HK-2 (cell line): ENCODE results near the gene C3orf33.

Experiments
- DNase-seq: peaks from one replicate; pipeline ENCODE4 v3.0.0-alpha.2; 2018; ENCODE audit not compliant: unreplicated experiment

Gene C3orf33

DNA sequence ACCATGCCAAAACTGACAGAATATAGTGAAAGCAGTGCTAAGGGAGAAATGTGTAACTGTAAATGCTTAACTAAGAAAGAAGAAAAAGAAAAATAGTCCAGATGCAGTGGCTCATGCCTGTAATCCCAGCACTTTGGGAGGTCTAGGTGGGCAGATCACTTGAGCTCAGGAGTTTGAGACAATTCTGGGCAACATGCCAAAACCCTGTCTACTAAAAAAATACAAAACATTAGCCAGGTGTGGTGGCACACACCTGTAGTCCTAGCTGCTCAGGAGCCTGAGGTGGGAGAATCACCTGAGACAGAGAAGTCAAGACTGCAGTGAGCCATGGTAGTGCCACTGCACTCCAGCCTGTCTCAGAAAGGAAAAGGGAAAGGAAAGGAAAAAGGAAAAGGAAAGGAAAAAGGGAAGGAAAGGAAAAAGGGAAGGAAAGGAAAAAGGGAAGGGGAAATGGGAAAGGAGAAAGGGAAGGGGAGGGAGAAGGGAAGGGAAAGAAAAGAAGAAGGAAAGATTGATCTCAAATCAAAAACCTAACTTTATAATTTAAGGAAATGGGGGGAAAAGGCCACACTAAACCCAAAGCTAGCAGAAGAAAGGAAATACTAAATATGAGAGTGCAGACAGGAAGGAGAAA lies 20.3 kb downstream of the C3orf33 start:
- DNase-seq: no peak

DNA sequence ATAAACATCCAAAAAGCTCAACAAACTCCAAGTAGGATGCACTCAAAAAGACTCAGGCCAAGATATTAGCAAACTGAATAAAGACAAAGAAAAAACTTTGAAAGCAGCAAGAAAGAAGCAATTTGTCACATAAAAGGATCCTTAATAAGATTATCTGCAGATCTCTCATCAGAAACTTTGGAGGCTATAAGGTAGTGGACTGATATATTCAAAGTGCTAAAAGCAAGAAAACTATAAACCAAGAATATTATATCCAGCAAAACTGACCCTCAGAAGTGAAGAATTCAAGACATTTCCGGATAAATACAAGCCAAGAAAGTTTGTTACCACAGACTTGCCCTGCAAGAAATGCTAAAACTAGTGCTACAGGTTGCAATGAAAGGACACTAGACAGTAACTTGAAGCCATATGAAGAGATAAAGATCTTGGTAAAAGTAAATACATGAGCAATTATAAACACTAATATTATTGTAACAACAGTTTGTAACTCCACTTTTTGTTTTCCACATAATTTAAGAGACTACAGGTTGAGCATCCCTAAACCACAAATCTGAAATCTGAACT lies 23.6 kb downstream of the C3orf33 start:
- no peak for DNase-seq

DNA sequence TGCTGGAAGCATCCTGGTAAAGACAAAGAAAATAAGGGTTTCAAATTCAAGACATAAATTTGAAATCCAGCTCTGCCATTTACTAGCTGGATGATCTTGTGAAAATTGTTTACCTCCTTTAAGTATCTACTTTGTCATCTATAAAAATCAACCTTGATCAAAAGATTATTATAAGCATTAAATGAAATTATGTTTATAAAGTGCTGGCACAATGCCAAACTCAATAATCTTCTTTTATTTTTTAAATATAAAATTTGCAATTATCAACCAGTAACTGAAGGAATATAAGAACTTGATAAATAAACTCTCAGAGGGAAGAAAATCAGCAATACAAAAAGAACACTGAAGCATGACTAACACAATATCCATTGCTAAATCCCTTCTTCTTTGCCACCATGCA lies 25.8 kb downstream of the C3orf33 start:
- no peak for DNase-seq

DNA sequence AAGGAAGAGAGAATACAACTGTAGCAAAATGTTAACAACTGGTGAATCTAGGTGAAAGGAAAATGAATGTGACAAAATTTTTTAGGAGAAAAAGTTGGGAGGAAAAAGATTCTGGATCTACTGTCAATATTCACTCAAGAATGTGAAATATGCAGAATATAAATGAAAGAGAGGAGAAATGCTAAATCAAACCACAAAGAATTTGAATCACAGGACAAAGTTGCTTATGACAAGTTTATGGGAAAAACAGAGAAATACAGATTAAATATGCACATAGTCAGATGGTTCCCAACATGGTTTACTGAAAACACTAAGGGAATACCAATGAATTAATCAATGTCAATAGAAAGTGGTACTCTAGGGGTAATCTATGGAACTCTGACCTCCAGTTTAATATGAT lies 27.6 kb downstream of the C3orf33 start:
- DNase-seq: no peak

DNA sequence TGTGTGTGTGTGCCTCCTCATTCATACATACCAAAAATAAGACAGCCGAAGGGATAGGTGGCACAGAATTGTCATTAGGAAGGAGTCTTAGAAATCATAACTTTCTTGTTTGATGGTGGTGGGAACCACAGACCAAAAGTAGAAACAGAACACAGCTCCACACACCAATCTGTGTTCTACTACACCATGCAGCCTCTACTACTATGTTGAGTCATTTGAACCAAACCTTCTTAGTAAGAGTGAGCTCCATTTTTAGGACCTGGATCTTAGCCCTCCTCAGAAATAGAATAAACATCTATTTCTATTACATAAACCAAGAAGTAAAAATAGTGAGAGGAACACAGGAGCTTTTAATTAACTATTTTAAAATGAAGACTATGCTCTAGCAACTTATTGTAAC lies 33.3 kb downstream of the C3orf33 start:
- no peak for DNase-seq

DNA sequence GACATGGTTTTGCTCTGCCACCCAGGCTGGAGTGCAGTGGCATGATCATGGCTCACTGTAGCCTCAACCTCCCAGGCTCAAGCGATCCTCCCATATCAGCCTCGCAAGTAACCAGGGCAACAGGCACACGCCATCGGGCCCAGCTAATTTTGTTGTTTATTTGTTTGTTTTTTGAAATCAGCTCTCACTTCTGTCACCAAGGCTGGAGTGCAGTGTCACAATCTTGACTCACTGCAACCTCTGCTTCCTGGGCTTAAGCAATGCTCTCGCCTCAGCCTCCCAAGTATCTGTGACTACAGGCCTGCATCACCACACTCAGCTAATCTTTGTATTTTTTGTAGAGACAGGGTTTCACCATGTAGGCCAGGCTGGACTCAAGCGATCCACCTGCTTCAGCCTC lies 35.0 kb downstream of the C3orf33 start:
- no peak for DNase-seq

DNA sequence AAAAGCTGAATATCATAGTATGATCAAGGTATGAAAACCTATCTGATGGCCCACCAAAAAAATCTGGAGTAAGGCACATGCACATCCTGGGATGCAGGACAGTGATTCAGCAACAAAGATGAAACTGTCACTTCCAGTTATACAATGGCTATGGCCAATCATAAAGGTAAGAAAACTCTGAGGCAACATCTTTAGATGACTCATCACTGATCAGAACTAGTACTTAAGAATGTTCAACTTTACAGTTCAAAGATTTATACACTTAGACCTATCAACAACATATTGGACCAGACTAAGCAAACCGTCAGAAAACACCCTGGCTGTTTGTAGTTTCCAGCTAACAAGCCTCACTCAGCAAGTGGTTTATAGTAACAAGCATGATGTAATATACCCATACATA lies 39.9 kb downstream of the C3orf33 start:
- DNase-seq: no peak

DNA sequence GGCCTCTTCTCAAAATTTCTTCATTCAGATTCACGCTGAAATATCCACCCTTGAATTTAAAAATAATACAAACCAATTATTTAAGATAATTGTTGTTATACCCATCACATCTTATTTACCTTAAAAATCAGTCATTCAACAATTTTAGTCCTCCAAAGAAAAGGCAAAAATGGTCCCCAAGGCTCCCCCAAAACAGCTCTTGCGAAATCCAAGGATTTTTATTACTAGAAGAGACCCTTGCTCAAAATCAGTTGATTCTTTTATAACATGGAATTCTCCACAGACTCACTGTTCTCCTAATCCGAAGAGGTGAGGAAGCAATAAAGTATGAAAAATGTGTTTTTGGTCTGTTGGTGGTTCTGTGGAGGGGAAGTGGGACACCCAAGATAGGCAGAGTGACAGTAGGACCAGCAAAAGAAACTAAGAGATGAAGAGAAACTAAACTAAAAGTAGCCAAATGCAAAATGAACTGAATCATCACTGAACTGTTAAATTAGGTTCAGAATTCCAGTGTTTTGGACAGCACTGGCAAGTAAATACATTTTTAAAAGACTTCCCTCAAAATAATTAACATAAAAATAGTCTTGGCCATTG lies 42.1 kb downstream of the C3orf33 start:
- no peak for DNase-seq

DNA sequence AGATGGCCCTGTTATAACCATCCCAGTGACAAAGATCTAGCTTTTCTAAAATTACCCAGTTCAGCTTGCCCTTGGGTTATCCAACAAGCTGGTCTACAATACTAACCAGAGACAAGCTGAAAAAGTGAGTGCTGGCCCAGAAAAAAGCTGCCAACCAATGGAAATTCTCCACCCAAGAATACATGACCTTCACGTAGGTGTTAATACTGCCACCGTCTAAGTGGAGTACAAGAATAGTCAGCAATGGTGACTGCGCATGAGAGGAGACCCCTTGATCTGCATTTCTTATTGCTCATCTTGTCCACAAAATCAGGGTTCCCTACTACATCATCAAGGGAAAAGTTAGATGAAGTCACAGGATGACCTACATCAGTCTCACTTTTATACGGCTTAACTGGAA lies 45.4 kb downstream of the C3orf33 start:
- no peak for DNase-seq

DNA sequence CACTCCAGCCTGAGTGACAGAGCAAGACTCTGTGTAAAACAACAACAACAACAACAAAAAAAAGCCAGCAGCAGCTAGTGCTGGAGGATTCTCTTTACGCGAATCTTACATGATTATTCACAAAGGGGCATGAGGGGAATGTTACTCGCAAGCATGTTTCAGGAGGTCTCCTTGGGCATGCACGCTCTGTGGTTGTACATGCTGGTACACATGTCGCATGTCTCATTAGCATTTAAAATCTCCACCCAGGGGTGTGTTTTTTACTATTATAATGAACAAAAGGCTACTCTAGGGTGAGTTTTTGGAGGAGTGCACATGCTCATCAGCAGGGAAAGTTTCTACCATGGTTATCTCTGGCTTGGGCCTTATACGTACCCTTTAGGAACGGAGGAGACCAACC lies 48.5 kb downstream of the C3orf33 start:
- no peak for DNase-seq

DNA sequence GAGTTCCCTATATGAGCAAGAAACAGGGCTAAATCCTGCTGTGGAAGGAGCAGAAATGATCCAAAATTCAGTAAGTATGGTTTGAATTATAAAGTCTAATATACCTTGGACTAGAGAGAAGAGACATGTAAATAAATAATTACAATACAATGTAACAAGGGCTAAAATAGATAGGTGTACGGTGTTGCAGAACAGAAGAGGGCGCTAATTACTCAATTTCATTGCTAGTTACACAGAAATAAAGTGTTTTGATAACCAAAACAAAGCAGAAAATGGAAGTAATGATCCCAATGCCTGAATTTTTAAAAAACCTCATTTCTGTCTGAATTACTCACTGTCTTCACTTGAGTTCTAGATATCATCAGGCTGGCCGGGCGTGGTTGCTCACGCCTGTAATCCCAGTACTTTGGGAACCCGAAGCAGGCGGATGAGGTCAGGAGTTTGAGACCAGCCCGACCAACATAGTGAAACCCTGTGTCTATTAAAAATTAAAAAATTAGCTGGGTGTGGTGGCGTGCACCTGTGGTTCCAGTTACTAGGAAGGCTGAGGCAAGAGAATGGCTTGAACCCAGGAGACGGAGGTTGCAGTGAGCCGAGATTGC lies 52.9 kb downstream of the C3orf33 start:
- no peak for DNase-seq

DNA sequence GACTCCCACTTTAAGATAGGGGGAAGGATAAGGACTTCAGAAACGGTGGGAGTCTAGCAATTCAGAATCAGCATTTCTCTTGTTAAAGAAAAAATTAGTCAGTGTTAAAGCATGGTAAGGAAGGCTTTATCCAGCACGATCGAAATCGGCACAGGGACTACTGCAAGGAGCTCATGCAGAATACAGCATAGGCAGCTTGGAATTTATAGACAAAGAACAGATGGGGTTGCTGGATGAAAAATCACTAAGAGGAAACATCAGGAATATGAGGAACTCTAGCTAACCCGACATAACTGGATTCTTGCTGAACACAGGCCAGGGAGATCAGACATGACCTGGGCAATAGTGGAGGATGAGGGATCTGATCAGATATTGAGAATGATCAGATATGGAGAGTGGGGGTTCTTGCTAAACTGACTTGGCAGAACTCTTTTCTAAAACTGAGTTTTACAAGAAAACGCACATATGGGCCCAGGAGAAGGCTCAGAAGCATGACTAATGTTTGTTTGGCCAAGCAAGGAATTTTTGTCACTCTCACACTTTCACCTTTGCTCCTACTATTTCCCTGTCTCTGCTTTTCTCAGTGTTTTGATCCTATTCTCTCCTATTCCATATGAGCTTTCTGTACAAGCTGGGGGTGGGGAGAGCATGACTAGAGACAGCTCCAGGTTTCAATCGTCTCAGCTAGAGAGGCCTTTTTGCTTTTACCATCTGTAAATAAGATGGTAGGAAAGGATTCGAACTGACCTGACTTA lies 57.3 kb downstream of the C3orf33 start:
- DNase-seq: no peak

DNA sequence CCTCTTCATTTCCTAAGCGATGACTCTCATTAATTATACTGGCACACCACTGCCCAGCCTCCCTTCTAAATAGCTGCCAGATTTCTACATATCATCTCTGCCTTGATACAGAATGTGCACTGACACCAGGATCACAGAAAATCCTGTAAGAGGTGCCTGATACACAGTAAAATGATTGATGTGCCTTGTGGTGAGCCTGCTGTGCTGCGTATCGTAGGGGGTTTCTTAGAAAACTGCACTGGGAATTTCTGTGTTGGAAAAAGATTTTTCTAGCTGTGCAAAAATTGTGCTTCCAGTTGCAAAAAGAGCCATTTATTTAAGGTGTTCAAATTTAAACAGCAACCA lies 58.2 kb downstream of the C3orf33 start:
- no peak for DNase-seq

DNA sequence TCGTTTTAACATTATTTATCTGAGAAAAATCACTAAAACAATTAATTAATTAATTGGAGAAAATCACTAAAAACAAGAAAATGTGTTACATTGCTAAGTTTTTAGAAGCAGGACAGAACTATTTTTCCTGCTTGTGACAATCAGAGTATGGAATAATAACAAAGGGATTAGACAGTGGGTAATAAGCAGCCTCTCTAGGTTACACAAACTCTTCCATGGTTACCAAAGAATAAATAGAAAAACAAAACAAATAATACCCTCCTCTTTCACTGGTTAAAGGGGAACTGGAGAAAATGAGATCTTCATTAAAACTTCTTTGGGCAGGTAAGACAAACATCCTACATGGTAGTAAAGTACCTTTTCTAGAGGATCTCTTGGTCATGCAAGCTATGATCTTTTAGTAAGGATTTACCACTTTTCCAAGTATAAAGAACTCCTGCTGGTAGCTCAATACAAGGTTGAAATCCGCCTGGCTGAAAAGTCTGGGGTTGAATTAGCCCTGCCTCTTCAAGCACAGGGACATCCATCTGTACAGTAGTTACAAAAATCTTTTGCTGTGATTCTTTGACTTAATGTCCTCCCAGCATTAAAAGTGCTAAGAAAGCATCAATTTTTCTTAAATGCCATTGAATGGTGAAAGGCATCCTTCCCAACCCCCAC lies 58.7 kb downstream of the C3orf33 start:
- DNase-seq: no peak

DNA sequence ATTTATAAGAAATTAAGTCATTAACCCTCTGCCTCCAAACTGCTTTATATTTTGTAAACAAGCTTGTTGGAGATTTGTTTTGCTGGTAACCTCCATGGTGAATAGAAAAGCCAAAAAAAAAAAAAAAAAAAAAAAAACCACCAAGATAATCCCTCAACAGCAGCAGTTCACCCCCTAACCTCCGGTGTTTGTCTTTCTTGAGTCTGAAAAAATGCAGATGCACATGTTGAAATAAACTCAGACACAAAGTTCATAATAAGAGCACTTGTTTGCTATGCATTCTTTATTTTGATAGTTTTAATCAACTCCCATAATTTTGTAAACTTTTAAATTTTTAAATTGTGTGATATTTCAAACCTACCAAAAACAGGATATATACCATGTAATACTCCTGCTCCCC lies 59.4 kb downstream of the C3orf33 start:
- DNase-seq: no peak

DNA sequence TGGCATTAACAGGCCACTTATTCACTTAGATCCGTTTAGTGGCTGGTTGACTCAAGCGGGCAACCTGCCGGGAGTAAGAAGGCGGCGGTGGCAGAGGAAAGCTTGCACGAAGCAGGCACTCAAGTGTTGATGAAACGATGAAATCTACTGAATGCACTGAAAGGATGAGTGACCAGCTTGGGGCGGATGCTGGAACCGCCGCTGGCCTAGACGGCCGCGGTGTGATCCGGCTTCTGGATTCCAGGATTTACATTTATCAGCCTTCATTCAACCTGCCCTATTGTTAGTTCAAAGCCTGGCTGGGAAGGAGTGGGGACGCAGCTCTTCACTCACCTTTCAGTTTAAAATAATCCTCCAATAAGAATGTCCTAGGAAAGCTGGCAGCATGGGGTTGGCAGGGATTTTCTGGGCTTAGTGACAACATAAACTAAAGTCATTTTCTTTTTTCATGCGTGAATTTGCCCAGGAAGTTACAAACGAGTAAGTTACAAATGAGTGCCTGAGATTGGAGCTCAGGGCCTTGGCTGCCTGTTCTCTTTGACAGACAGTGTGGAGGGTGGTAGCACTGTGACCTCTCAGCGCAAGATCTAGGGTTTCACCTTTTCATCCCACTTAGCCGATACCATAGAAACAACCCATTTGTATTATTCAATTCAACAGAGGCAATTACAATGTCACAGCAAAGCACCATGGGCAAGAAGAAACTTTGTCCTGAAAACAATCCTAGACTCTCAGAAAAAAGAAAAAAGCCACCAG lies 60.1 kb downstream of the C3orf33 start:
- peak; percentile 53 for DNase-seq

DNA sequence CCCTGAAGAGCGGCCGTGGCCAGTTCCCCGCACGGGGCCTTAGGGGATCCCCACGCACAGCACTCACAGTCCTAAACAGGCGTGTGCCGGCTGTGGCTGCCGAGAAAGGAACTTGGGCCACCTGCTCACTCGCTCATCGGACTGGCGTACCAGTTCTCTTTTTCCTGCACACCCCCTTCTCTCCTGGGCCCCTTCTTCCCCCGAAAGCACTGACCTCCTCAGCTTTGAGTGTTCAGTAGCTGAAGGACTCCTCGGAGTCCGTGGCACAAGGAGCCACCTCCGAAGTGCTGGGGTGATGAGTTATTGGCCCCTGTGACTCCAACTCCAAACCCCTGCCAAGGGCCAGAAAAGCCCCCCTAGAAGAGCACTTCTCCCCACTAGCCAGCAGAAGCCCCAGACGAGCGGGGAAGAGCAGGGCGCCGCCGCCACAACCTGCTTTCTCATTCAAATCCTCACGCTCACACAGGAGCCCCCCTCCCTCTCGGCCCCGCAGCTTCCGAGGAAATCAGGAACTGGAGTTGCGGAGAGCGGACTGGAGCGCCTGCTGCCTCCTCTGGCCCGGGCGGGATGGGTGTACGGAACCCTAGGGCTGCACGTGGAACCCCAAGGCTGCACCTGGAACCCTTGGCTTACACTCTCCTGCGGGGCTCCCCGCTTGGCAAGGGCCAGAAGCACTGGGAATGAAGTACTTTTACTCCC lies 61.3 kb downstream of the C3orf33 start, which contains the start of gene PLCH1:
Gene PLCH1 (minus strand): TSS at position 446 of the 699 bp plus-strand sequence. CDS start 40,847 bp downstream, outside the sequence.
- DNase-seq: peak; percentile 67

DNA sequence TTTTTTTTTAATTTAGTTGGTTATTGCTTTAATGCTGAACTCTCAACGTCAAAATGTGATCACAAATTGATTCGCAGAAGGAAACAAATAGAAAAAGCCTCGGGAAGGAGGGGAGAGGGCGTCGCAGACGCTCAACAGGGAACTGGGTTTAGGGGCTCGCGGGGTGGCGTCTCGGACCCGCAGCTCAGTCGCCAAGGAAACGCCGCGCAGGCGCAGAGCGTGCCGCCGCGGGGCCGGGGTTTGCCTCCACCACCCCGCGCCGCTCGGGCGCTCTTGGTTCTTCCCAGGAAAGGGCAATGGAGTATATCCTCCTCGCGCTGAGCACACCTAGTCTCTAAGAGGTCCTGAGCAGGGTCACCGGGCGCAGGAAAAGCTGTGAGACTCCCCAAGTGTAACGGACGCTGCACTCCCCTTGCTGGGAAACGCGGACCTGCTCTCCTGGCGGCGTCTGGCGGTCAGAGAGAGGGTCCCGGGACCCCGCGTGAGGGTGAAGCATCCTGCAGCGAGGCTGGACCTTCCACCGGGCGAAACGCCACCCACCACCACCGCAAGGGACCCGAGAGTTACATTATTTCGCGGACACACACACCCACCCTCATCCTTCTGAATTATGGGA lies 62.0 kb downstream of the C3orf33 start:
- DNase-seq: peak; percentile 72

DNA sequence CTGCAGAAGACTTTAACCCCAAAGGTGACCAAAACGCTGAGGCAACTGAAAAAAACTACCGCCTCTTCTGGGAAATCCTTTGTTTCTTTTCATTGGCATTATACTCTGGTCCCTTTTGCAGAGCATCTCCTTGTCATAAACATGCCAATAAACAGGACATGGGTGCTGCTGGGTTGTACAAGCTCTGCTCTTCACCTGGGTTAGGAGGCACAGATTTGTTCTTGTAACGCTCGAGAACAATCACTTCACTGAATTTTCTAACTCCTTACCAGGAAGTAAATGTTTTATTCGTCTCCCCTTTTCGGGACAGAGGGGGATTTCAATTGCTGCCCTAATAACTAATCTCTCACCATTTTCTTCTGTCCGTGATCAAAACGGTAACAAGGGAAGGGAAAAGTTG lies 62.5 kb downstream of the C3orf33 start:
- no peak for DNase-seq

DNA sequence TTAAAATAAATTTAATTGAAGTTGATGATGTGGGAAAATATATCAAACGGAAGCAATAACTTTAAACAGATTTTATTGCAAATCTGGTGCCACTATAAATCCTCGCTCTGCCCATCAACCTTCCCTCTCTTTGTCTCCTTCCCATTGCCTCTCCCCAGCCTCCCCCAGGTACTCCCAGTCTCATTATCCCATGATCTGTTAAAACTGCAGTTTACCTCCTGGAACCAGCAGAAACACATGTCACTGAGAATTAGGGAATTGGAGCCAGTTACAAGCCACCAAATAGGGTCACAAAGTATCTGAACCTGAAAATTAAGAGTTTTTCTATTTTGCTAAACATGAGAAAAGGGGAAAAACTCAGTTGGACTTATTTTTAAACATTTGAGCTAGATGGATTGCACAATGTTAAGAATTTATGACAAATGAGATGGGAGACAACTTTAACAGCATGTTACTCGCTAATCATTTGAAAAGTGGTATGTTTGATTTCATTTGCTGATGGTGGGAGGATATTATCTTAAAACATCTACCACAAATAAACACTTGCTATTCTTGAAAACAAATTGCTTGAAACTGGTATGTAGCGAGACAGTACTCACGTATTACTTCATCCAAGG lies 63.6 kb downstream of the C3orf33 start:
- DNase-seq: no peak
